OCI-LY7 (cell line): Measurements from ENCODE around the gene PALD1. TPM values are rescaled to one million over a fixed set of nuclear protein-coding genes. Genes with fewer than 3 reads are reported as not detected.

Source experiments
- BruUV-seq: library from RNA; stranded (reverse); fragments of 400-500 nt; replicated peaks from 2 replicates; lab custom pipeline; 2021; lab: Mats Ljungman, UMichigan
- CTCF ChIA-PET: fragments of 300-600 bp; sonication (Branson Sonifier 250); formaldehyde crosslinking; loops from one replicate; lab custom pipeline; 2022; ENCODE audit warnings: antibody characterized with exemption; ENCODE audit not compliant: unreplicated experiment; lab: Charles Lee
- POLR2A ChIA-PET: fragments of 300-600 bp; sonication (Branson Sonifier 250); formaldehyde crosslinking; loops from one replicate; lab custom pipeline; 2022; ENCODE audit warnings: antibody characterized with exemption; lab: Charles Lee
- DNase-seq: peaks from one replicate; pipeline ENCODE4 v3.0.0-alpha.2; 2015; ENCODE audit warnings: low spot score
- H2AFZ ChIP-seq: fragments of 200-600 bp; sonication (generic), shearing (Covaris generic); 2 replicates; pipeline ENCODE4 v1.6.1; 2014; ENCODE audit warnings: mild to moderate bottlenecking, antibody characterized with exemption, low read length, moderate library complexity
- H3K27ac ChIP-seq: fragments of 200-600 bp; sonication (generic); 2 replicates; pipeline ENCODE4 v1.5.1; 2014; ENCODE audit warnings: mixed run types, low read depth, mild to moderate bottlenecking, moderate library complexity, low read length, inconsistent platforms; ENCODE audit not compliant: poor library complexity, severe bottlenecking
- H3K36me3 ChIP-seq: fragments of 200-600 bp; sonication (generic); 2 replicates; pipeline ENCODE4 v1.6.1; 2014; ENCODE audit warnings: mild to moderate bottlenecking, antibody characterized with exemption, low read length, moderate library complexity, mixed read lengths; ENCODE audit not compliant: insufficient read depth
- H3K4me1 ChIP-seq: fragments of 200-600 bp; sonication (generic); 2 replicates; pipeline ENCODE4 v1.5.1; 2014; ENCODE audit warnings: mild to moderate bottlenecking, low read length; ENCODE audit not compliant: insufficient read depth, poor library complexity, severe bottlenecking
- H3K4me2 ChIP-seq: fragments of 200-600 bp; sonication (generic); 2 replicates; pipeline ENCODE4 v1.6.1; 2014; ENCODE audit warnings: mild to moderate bottlenecking, low read length
- H3K4me3 ChIP-seq: fragments of 200-600 bp; sonication (generic); 2 replicates; pipeline ENCODE4 v1.5.1; 2014; ENCODE audit warnings: mild to moderate bottlenecking, low read depth, low read length; ENCODE audit not compliant: poor library complexity, severe bottlenecking
- H3K79me2 ChIP-seq: fragments of 200-600 bp; sonication (generic); 2 replicates; pipeline ENCODE4 v1.6.1; 2016; ENCODE audit warnings: low read depth, mild to moderate bottlenecking, low read length, moderate library complexity, mixed read lengths; ENCODE audit not compliant: insufficient read depth
- H3K9me2 ChIP-seq: fragments of 200-600 bp; sonication (generic); 2 replicates; pipeline ENCODE4 v1.6.1; 2016; ENCODE audit warnings: mild to moderate bottlenecking, low read length, mixed read lengths; ENCODE audit not compliant: insufficient read depth
- H3K9me3 ChIP-seq: fragments of 200-600 bp; sonication (generic); 2 replicates; pipeline ENCODE4 v1.6.1; 2014; ENCODE audit warnings: mild to moderate bottlenecking, mixed run types, low read length, mixed read lengths
- H4K20me1 ChIP-seq: fragments of 200-600 bp; sonication (generic); 2 replicates; pipeline ENCODE4 v1.6.1; 2014; ENCODE audit warnings: mild to moderate bottlenecking, antibody characterized with exemption, low read length, moderate library complexity, mixed read lengths; ENCODE audit not compliant: insufficient read depth
- CTCF ChIP-seq: fragments of 200-600 bp; sonication (generic); conservative IDR thresholded peaks from 2 replicates; pipeline ENCODE4 v1.5.1; 2014; ENCODE audit warnings: mild to moderate bottlenecking, antibody characterized with exemption, low read length, moderate library complexity, mixed read lengths
- EZH2phosphoT487 ChIP-seq: fragments of 200-600 bp; sonication (generic); IDR thresholded peaks from 2 replicates; pipeline ENCODE4 v1.6.1; 2018; ENCODE audit warnings: low read depth, borderline replicate concordance, mild to moderate bottlenecking, mixed run types, antibody characterized with exemption, low read length, moderate library complexity, mixed read lengths
- intact Hi-C: fragments of 100-400 bp; cut with micrococcal nuclease; formaldehyde crosslinking; loops from one replicate; pipeline ENCODE4 v1.10.0; 2022; ENCODE audit not compliant: unreplicated experiment
- total RNA-seq, 2 experiments: library from RNA; depleted of rRNA in 1 of 2; stranded (reverse); fragments of >200 nt in 1 of 2; shearing (Covaris generic) in 1 of 2; gene quantifications; 2 replicates each; pipeline ENCODE4 v1.2.3, GENCODE V29; 2014 to 2022

PALD1 gene
- total RNA-seq, 2 experiments from 2014 or later: 52.7 to 66.7 TPM

DNA sequence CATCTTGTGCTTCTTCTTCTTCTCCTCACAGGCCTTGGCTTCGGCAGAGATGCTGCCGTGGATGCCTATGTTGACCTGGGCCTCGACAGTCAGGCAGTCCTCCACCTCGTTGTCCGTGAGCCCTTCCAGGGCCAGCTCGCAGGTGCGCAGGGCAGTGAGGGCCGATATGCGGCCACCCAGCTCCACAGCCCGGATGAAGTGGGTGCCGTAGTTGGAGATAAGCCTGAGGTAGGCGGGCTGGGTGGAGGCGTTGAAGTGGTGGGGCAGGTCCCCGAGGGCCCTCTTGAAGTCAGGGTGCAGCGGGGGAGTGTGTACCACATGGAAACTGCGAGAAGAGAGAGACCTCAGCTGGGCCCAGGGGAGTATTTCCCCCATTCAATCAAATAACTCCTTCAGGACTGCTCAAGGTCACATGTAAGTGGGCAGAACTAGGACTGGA is 120.3 kb downstream of the PALD1 start:
- ChIA-PET CTCF (no interaction called here), POLR2A (no interaction called here)
- no TSS peak for BruUV-seq
- Histone ChIP-seq H3K4me1 (peaks cover 19% of the 10 kb centered on the region), H2AFZ (no peak overlapping the region), H3K4me3 (no peak overlapping the region), H3K4me2 (no peak overlapping the region), H3K9me2 (no peaks in the 10 kb centered on the region), H3K27ac (no peak overlapping the region), H3K79me2 (no peaks in the 10 kb centered on the region), H4K20me1 (no peaks in the 10 kb centered on the region), H3K36me3 (no peaks in the 10 kb centered on the region), H3K9me3 (no peaks in the 10 kb centered on the region)
- no peak for DNase-seq
- TF ChIP-seq EZH2phosphoT487 (no peak), CTCF (no peak)
- intact Hi-C loops: no loop called here

- H3K9me2 ChIP-seq: no peaks in the 10 kb centered on the region
- POLR2A ChIA-PET: no interaction called here
- no peaks in the 10 kb centered on the region for H3K79me2 ChIP-seq
- H2AFZ ChIP-seq: no peak overlapping the region
- H3K4me2 ChIP-seq: no peak overlapping the region
- intact Hi-C loops: no loop called here
- no peak for DNase-seq
- CTCF ChIA-PET: no interaction called here
- H3K4me3 ChIP-seq: no peak overlapping the region
- no peaks in the 10 kb centered on the region for H3K36me3 ChIP-seq
- TF ChIP-seq CTCF (no peak), EZH2phosphoT487 (no peak)
- H4K20me1 ChIP-seq: no peaks in the 10 kb centered on the region
- H3K9me3 ChIP-seq: no peaks in the 10 kb centered on the region
- H3K27ac ChIP-seq: no peak overlapping the region
- H3K4me1 ChIP-seq: peaks cover 19% of the 10 kb centered on the region
- BruUV-seq: no TSS peak
Observed at GRCh38 chr10:70599319-70599718, 120.8 kb downstream of the PALD1 start.

- Histone ChIP-seq H3K4me2 (no peak overlapping the region), H3K36me3 (no peaks in the 10 kb centered on the region), H3K4me3 (no peak overlapping the region), H3K9me3 (no peaks in the 10 kb centered on the region), H4K20me1 (no peaks in the 10 kb centered on the region), H3K27ac (no peak overlapping the region), H3K79me2 (no peaks in the 10 kb centered on the region), H3K4me1 (peaks cover 16% of the 10 kb centered on the region), H3K9me2 (no peaks in the 10 kb centered on the region), H2AFZ (no peak overlapping the region)
- BruUV-seq: no TSS peak
- no peak for DNase-seq
- intact Hi-C loops: no loop called here
- ChIA-PET POLR2A (no interaction called here), CTCF (no interaction called here)
- TF ChIP-seq EZH2phosphoT487: no peak
- no peak for TF ChIP-seq CTCF
Observed at GRCh38 chr10:70599791-70600190, 121.2 kb downstream of the PALD1 start.
